Upper lobe of left lung (tissue), 6 donors: ENCODE data around the gene DPP10. TPM values are rescaled to one million over a fixed set of nuclear protein-coding genes. Genes with fewer than 3 reads are reported as not detected.
"Not testable (repeated sequence)": the region's sequence is repeated elsewhere in the genome, so short reads cannot be mapped to it uniquely, and the experiment has no call there.

Experiments used
- ATAC-seq, 2 donors: fragments of 200-7000 bp; cut with Tn5 transposase; one replicate each; pipeline ENCODE4 v1.9.1; 2022; ENCODE audit warnings: mild to moderate bottlenecking in 2 of 2, moderate library complexity in 2 of 2; ENCODE audit not compliant: low FRiP score in 2 of 2
- DNase-seq, 2 donors: peaks; one replicate each; pipeline ENCODE4 v3.0.0-alpha.2; 2019 to 2020
- H3K27ac ChIP-seq, 4 donors: fragments of 200-600 bp; sonication (generic); one replicate each; pipeline ENCODE4 v1.5.1; 2016 to 2019
- H3K27me3 ChIP-seq, 4 donors: fragments of 200-600 bp; sonication (generic); one replicate each; pipeline ENCODE4 v1.5.1; 2017 to 2019
- H3K36me3 ChIP-seq, 4 donors: fragments of 200-600 bp; sonication (generic); one replicate each; pipeline ENCODE4 v1.5.1; 2016 to 2019
- H3K4me1 ChIP-seq, 4 donors: fragments of 200-600 bp; sonication (generic); one replicate each; pipeline ENCODE4 v1.5.1; 2018 to 2019
- H3K4me3 ChIP-seq, 4 donors: fragments of 200-600 bp; sonication (generic); one replicate each; pipeline ENCODE4 v1.5.1; 2017 to 2019; ENCODE audit warnings: mild to moderate bottlenecking in 2 of 4, moderate library complexity in 1 of 4
- H3K9me3 ChIP-seq, 4 donors: fragments of 200-600 bp; sonication (generic); one replicate each; pipeline ENCODE4 v1.5.1; 2018 to 2019
- EP300 ChIP-seq, 4 donors: sonication (generic); formaldehyde crosslinking; IDR thresholded peaks; one replicate each; pipeline ENCODE4 v1.5.1; 2017; ENCODE audit warnings: antibody characterized with exemption in 4 of 4, control low read depth in 2 of 4
- POLR2A ChIP-seq, 4 donors: fragments of 450-650 bp; IDR thresholded peaks; one replicate each; pipeline ENCODE4 v1.5.1; 2016 to 2017; ENCODE audit warnings: antibody characterized with exemption in 4 of 4, mild to moderate bottlenecking in 2 of 4
- POLR2AphosphoS5 ChIP-seq, 2 donors: sonication (generic); formaldehyde crosslinking; IDR thresholded peaks; one replicate each; pipeline ENCODE4 v1.5.1; 2017; ENCODE audit warnings: antibody characterized with exemption in 2 of 2
- WGBS, 2 donors: methylation state at CpG; one replicate each; pipeline ENCODE4 v1.1.5; 2017 to 2018; 5-methylcytosine and 5-hydroxymethylcytosine counted together
- total RNA-seq, 6 donors: library from RNA; depleted of rRNA in 4 of 6; stranded (reverse); fragments of >200 nt in 4 of 6; gene quantifications; one replicate each; pipeline versions ENCODE4 v1.1.0 to v1.2.1, GENCODE V29; 2016 to 2021
- TF ChIP-seq, protein P1 (sequence below), 6 experiments: fragments of 450-650 bp in 4 of 6; fragments of 200-600 bp in 2 of 6; sonication (generic) in 2 of 6; IDR thresholded peaks; one replicate each; pipeline ENCODE4 v1.5.1; 2016 to 2019; ENCODE audit warnings: antibody characterized with exemption in 6 of 6
- donor health status: DM: no; HTN: no; CAD: no; lungs with moderate emphysema.
- donor health status: DM: no; HTN: yes; CAD: no; lungs with severe emphysema.

Gene DPP10
- total RNA-seq, 6 donors from 2014 or later: 0.46 to 1.7 (median 0.77) TPM; not detected in 2

DNA sequence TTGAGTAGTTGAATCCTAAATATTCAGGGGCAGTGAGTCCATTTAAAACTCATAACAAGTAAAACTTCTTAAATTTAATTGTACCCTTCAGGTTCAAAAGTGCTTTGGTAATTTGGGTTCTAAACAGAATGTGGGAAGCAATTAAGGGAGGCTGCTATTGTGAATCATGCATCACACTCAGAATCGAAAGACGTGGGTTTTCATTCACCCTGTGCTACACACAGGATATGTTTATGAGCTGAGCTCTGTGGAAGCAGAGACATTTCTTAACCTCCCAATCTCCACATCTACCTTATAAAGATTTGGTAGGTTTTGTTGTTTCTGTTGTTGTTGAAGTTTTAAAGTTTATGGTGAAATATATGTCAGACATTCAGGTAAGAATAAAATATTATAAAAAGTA lies 633.4 kb downstream of the DPP10 start:
- no peaks in the 10 kb centered on the region for H3K9me3 ChIP-seq
- ATAC-seq: no peak

DNA sequence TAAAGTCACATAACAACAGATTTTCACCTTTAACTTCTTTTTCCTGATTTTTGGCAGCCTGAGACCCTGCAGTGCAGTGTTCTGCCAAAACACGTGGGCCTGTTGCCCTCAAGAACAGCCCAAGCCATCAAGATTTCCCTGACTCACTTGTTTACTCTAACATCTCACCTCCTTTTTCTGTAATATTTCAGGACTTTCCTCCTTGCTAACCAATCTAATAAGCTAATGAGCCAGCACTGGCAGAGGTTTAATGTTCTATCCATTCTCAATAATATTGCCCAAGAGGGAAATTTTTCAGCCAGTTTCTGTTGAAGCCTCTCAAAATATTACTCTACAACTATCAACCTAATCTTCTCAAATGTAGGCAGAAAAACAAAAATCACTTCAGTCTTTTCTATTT lies 635.2 kb downstream of the DPP10 start:
- DNase-seq (no peak), ATAC-seq (no peak)
- Histone ChIP-seq H3K4me3 (no peak overlapping the region), H3K27me3 (no peaks in the 10 kb centered on the region), H3K36me3 (no peaks in the 10 kb centered on the region), H3K27ac (no peak overlapping the region), H3K9me3 (no peaks in the 10 kb centered on the region), H3K4me1 (no peaks in the 10 kb centered on the region)
- 41 to 60% methylated on average over 1 of the region's 1 CpG for WGBS, 2 donors
- TF ChIP-seq POLR2A (IDR thresholded peaks at IDR 0.05): no peak
- no peak for TF ChIP-seq EP300 (IDR thresholded peaks at IDR 0.05)
- TF ChIP-seq POLR2AphosphoS5 (IDR thresholded peaks at IDR 0.05): no peak
- TF ChIP-seq, protein P1, sequence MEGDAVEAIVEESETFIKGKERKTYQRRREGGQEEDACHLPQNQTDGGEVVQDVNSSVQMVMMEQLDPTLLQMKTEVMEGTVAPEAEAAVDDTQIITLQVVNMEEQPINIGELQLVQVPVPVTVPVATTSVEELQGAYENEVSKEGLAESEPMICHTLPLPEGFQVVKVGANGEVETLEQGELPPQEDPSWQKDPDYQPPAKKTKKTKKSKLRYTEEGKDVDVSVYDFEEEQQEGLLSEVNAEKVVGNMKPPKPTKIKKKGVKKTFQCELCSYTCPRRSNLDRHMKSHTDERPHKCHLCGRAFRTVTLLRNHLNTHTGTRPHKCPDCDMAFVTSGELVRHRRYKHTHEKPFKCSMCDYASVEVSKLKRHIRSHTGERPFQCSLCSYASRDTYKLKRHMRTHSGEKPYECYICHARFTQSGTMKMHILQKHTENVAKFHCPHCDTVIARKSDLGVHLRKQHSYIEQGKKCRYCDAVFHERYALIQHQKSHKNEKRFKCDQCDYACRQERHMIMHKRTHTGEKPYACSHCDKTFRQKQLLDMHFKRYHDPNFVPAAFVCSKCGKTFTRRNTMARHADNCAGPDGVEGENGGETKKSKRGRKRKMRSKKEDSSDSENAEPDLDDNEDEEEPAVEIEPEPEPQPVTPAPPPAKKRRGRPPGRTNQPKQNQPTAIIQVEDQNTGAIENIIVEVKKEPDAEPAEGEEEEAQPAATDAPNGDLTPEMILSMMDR (IDR thresholded peaks at IDR 0.05): no peak

More for the DNA sequence above, 633.4 kb downstream of the DPP10 start:
- Histone ChIP-seq H3K4me3 (no peak overlapping the region), H3K27ac (no peak overlapping the region), H3K4me1 (no peaks in the 10 kb centered on the region), H3K36me3 (no peaks in the 10 kb centered on the region), H3K27me3 (no peaks in the 10 kb centered on the region)
- WGBS, 2 donors: 86 to 91% methylated on average over 2 of the region's 2 CpGs
- TF ChIP-seq, protein P1 (IDR thresholded peaks at IDR 0.05): no peak
- no peak for TF ChIP-seq POLR2AphosphoS5 (IDR thresholded peaks at IDR 0.05)
- TF ChIP-seq POLR2A (IDR thresholded peaks at IDR 0.05): no peak
- TF ChIP-seq EP300 (IDR thresholded peaks at IDR 0.05): no peak
- DNase-seq: no peak

DNA sequence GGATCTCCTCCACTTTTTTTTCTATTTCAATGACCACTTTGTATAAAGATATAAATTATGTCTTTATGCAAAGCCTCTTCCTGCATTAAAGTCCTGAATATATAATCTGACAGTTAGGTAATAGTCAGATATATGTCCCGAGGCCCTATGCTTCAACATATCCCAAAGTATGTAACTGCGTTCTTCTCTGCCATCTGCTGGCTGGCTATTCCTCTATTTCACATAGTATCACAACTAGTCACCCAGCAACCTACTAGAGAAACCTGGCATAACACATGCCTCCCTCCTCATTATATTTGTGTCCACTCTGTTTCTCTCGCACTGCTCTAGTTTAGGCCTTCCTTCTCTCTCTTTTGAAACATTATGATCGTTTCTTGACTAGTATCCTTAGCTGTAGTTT lies 640.8 kb downstream of the DPP10 start:
- DNase-seq (no peak), ATAC-seq (no peak)
- H3K4me3 ChIP-seq: no peak overlapping the region
- H3K27me3 ChIP-seq: no peaks in the 10 kb centered on the region
- no peak overlapping the region for H3K27ac ChIP-seq
- H3K36me3 ChIP-seq: no peaks in the 10 kb centered on the region
- no peaks in the 10 kb centered on the region for H3K9me3 ChIP-seq
- TF ChIP-seq POLR2AphosphoS5 (IDR thresholded peaks at IDR 0.05) (no peak), POLR2A (IDR thresholded peaks at IDR 0.05) (no peak), EP300 (IDR thresholded peaks at IDR 0.05) (no peak)
- 77 to 79% methylated on average over 4 of the region's 4 CpGs for WGBS, 2 donors
- no peaks in the 10 kb centered on the region for H3K4me1 ChIP-seq

DNA sequence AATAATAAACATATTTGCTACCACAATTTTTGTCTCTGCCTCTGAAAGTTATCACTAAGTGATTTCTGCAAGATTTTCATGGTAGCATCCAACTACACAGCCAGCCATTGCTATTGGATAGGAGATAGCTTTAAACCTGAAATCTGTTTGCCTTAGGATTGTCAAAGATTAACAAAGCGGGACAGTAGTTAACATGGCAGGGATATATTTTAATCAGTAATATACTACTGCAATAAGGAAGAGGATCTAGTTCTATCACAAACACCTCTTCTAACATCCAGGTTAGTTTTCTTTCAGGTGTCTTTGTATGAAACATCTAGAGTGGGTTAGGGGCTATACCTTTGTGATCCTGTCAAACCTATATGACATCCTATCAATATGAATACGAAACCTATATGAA lies 641.3 kb downstream of the DPP10 start:
- ATAC-seq: no peak
- Histone ChIP-seq H3K4me1 (no peaks in the 10 kb centered on the region), H3K27me3 (no peaks in the 10 kb centered on the region), H3K36me3 (no peaks in the 10 kb centered on the region), H3K9me3 (no peaks in the 10 kb centered on the region), H3K27ac (no peak overlapping the region), H3K4me3 (no peak overlapping the region)
- DNase-seq: no peak
- 84 to 88% methylated on average over 2 of the region's 2 CpGs for WGBS, 2 donors
- TF ChIP-seq POLR2A (IDR thresholded peaks at IDR 0.05): no peak
- TF ChIP-seq EP300 (IDR thresholded peaks at IDR 0.05): no peak
- no peak for TF ChIP-seq POLR2AphosphoS5 (IDR thresholded peaks at IDR 0.05)
- TF ChIP-seq, protein P1 (IDR thresholded peaks at IDR 0.05): no peak

DNA sequence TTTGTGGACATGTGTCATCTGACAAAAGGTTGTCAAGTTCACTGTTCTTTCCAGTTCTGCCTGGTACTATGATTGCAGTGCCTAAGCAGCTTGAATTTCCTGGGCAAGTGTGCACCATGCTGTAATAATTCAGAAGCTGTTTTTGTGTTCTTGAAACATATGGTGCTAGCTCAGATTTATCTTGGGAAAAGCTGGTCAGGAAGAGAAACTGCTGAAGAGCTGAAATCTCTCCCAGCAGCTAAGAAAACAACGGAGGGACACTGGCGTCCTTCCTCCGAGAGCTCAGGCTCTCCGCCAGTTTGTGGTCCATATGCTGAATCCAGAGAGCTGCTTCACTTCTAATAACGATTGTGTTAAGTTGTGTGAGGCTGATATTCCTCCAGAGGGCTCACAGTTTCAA lies 642.0 kb downstream of the DPP10 start:
- no peak for DNase-seq
- no peak for ATAC-seq
- H3K4me3 ChIP-seq: no peak overlapping the region

DNA sequence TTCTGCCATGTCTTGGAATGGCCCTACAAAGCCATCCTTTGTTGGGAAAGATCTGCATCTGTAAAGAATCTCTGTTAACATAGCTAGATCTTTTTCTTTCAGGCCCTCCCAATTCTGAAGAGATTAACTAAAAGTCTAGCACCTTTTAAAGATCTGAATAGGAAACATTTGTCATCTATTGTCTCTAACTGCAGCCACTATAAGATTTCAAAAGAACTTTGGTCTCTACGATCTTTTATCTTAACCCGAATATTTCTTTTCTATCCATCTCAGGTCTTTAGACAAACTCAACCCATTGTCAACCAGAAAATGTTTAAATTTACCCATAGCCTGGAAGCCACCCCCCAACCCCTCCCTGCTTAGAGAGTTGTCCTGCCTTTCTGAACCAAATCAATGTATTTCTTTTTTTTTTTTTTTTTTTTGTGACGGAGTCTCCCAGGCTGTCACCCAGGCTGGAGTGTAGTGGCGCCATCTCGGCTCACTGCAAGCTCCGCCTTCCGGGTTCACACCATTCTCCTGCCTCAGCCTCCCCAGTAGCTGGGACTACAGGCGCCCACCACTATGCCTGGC lies 643.7 kb downstream of the DPP10 start:
- not testable (repeated sequence) for H3K27me3 ChIP-seq, H3K27ac ChIP-seq, H3K4me1 ChIP-seq, H3K9me3 ChIP-seq, ATAC-seq, H3K4me3 ChIP-seq, DNase-seq, H3K36me3 ChIP-seq
- 88 to 90% methylated on average over 8 of the region's 8 CpGs for WGBS, 2 donors

More for the DNA sequence above, 642.0 kb downstream of the DPP10 start:
- no peaks in the 10 kb centered on the region for H3K36me3 ChIP-seq
- WGBS, 2 donors: 53 to 73% methylated on average over 5 of the region's 5 CpGs
- H3K27me3 ChIP-seq: no peaks in the 10 kb centered on the region
- no peak overlapping the region for H3K27ac ChIP-seq
- H3K4me1 ChIP-seq: no peaks in the 10 kb centered on the region
- TF ChIP-seq EP300 (IDR thresholded peaks at IDR 0.05) (no peak), POLR2AphosphoS5 (IDR thresholded peaks at IDR 0.05) (no peak), POLR2A (IDR thresholded peaks at IDR 0.05) (no peak)
- TF ChIP-seq, protein P1 (IDR thresholded peaks at IDR 0.05): no peak
- H3K9me3 ChIP-seq: no peaks in the 10 kb centered on the region
